GM19324 (cell line): ENCODE results near the gene SNX3.

Experiments
- ATAC-seq: cut with Tn5 transposase; IDR thresholded peaks from one replicate; pipeline ENCODE4 v1.9.1; 2021; ENCODE audit warnings: mild to moderate bottlenecking, moderate library complexity; ENCODE audit not compliant: unreplicated experiment, low FRiP score

The SNX3 gene

DNA sequence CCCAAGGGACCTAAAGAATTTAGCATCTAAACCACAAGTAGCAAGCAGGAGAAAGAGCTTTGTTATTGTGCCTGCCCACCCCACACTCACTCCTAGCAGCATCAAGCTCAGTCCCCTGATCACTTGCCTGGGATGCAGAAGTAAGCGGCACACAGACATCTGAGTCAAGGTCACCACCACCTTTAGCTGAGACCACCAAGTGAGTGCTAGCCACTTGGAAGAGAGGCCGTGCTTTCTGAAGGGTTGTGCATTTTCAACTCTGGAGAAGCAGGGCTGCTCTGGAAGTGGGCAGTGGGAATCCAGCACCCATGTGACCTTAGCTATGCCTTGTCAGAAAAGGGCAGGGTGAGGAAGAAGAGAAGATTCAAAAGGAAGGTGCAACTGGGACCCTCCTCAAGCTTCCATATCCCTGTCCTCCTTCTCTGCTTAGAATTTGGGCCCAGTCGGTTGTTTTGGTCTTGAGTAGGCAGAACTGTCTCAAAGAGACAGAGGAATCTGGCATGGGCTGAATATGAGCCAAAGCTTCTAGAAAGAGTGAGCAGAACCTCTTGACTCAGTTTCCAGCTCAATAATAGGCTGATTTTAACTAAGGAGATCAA is 88.8 kb downstream of the SNX3 start:
- ATAC-seq = no peak

DNA sequence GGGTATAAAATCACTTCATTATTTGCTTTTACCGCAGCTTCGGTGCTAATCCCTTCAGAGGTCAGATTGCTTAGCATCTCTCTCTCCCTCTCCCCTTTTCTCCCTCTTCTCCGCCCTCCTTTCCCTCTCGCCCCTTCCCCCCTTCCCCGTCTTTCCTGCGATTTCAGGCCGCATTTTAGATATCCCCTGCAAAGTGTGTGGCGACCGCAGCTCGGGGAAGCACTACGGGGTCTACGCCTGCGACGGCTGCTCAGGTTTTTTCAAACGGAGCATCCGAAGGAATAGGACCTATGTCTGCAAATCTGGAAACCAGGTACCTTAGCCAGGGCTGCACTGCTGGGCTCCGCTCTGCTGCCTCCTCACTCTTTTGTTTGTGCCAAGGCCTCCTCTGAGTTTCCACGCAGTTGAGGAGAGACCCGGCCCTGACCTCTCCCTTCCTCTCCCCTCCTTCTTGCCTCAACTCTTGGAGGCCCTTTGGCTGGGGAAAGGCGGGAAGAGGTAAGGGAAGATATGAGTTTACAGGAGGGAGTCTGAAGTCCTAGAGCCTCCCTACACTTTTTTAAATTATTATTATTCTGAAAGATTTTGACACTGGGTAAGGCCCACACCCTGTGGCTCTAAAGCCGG is 89.4 kb downstream of the SNX3 start:
- ATAC-seq = no peak

DNA sequence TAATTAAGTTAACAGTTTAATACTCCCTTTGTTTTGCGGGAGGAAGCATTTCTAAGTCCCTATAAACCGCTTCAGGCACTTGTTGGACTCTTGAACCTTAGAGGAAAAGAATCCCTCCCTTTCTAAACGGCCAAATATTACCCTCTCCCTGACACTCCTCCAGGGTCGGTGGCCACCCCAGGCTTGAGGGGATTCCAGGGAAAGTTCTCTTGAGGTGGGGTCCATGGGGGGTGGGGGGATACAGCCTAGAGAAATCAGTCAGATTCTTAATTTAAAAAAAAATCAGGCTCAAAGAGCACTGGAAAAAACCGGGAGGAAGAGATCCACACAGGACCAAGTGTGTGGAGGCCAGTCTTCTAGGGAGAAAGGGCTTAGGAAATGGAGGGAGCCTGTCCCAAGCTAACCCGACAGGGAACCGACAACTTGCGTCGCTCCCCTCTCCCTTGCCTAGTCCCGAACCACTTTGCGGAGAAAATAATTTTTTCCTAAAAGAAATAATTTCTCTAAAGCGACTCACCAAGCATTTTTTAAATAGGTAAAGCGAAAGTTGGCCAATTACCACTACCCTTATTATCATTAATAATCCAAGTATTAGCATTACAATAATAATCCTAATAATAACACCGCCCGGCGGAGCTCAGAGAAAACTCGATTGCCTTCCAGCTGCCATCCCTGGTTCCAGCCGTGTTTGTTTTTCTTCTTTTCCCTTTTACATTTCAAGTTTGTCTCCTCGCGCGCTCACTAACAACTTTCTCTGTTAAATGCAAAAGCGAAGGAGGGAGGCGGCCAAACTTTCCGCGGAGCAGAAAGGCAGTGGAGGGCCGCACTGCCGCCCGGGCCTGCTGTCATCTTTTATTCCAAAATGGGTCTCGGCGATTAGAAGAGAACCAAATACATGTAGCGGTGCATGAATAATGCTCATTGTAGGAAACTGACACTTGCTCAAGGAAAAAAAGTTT is 90.2 kb downstream of the SNX3 start:
- no peak for ATAC-seq

DNA sequence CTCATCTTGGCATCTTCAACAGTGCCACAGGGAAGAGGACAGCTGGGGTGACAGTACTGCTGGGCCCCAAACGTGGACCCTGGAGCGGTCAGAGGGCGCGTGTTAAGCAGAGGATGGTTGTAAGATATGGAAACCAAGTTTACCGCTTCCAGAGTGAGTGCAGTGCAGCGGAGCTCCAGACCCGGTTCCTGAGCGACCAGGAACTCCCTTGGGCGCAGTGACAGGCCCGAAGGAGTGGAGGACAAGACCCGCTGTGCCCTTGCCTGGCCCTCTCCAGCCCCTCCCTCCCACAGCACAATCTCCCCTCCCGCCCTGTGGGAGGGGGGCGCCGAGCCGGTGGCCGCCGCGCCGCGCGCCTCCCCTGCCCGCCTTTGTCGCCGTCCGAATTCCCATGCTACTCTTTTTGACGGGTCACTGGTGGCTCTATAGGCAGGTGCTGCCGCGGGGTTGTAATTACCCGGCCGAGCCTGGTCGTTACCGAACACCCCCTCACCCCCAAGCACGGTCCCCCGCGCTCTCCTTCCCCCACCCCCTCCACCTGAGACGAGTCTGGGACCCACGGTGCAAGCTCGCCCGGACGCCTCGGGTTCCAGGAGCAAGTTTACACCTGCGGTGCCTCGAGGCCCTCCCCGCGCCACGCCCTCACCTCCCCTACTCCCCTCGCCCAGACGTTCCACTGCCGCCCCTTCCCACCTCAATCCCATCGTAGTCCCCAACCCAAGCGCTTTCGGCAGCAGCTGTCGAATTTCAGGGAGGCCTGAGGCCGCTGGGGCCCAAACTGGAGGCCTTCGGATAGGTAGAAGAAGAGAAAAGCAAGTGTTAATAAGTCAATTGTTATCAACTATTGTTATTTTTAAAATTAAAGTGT is 91.1 kb downstream of the SNX3 start:
- ATAC-seq = no peak

DNA sequence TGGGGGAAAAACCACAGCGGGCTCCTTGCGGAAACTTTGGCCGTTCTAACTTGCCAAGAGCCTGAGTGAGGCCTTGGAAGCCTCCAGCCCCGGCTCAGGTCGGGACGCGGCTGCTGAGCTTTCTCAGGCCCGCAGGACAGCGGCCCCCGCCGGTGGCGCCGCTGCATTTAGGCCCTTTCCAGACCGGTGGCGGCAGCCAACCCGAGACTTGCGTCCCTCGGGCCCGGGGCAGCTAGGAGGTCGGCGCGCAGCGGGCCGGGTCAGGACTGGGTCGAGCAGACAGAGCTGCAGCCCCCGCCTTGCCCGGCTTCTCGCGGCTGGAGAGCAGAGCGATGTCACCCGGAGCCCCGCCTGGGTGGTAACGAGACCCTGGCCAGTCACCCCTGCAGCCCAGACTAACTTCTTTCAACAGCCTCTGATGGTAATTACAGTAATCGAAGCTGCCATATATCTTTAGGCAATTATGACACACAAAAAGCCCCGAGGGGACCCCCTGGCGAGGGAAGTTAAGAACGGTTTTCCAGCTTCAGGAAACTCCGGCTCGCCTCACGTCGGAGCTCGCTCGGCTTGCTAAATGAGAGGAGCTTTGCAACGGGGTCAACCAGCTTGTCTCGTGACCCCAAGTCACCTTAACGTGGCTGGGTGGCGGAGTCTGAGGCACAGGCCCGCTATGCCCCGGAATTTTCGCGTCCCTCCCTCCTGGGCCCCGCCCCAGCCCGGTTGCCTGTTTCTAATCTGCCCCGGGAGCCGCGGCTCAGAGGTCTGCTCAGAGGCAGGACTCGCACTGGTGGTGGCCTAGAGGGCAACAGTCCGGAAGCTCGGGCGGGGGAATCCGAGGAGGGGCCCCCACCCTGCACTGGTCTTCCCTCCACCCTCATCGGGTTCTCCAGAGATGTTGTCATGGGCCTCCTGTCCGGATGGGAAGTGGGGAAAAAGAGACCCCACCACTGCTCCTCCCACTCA is 92.1 kb downstream of the SNX3 start:
- no peak for ATAC-seq

DNA sequence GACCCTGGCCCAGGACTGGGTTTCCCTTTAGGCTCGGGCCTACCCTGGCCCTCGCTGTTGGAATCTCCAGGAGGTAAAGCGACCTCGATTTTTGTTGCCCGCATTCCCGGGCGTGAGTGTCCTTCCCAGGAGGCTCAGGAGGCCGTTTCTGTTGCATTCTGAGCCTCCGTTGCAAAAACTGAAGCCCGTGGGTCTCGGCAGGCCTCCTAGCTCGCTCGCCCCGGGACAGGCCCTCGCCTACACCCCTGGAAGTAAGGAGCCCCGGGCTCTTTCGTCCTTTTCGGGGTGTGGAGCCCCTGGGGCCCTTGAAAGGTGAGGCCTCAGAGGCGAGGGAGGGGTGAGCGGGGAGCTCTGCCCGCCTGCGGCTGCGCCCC is 92.8 kb downstream of the SNX3 start:
- ATAC-seq = no peak

DNA sequence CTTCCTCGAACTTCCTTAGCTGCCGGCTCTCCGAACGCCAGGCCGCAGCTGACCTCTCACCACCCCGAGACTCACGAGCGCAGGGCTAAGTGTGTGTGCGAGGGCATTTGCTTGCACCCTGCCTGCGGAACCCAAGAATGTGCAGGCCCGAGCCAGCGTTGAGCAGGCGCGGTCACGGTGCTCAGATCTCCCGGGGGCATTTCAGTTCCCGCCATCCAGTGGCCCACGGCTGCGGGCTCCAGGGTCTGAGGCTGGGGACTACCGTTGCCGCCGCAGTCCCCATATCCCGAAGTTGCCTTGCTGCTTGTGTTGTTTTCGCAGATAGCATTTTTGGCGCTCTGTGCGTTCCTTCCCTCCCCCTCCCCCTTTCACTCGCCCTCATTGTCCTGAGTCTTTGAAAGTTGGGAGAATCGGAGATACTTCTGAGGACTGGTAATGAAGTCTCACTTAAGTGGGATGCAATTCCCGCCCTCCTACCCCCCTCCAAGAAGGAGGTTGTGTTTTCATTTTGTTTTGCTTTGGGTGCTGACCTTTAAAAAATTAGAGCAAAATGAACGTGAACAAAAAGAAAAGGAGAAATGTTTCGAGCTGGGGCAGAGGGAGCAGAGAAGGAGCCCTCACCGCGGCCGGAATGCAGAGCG is 93.3 kb downstream of the SNX3 start:
- no peak for ATAC-seq

DNA sequence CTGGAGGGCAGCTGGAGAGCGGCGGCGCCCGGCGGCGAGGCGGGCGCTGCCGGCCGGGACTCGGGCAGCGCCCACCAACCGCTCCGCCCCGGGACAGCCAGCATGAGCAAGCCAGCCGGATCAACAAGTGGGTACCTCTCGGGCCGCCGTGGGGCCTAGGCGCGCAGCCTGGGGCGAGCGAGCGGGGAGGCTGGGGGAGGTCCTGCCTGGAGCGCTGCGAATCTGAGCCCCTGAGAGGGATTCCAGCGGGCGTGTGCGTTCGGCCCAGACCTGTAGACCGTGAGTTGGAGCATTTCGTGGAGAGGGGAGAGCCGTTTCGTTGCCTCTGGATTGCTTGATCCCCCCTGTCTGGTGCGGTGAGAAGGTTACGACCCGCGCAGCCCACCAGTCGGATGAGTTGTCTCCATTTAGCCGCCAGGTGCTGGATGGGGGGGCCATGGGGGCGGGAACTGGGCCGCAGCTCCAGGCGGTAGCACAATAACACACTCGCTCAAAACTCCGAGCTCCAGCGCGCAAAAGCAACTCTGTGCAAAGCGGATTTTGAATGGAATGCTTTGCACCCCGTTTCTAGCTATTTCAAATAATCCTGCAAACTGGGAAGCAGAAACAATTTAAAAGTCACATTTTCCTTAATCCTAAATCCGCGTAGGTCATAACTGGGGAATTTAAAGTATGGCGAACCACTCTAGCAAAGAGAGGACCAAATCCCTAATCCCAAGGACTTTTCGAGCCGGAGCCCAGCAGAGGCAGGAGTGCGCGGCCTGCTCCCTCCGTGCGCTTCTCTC is 94.0 kb downstream of the SNX3 start:
- no peak for ATAC-seq

DNA sequence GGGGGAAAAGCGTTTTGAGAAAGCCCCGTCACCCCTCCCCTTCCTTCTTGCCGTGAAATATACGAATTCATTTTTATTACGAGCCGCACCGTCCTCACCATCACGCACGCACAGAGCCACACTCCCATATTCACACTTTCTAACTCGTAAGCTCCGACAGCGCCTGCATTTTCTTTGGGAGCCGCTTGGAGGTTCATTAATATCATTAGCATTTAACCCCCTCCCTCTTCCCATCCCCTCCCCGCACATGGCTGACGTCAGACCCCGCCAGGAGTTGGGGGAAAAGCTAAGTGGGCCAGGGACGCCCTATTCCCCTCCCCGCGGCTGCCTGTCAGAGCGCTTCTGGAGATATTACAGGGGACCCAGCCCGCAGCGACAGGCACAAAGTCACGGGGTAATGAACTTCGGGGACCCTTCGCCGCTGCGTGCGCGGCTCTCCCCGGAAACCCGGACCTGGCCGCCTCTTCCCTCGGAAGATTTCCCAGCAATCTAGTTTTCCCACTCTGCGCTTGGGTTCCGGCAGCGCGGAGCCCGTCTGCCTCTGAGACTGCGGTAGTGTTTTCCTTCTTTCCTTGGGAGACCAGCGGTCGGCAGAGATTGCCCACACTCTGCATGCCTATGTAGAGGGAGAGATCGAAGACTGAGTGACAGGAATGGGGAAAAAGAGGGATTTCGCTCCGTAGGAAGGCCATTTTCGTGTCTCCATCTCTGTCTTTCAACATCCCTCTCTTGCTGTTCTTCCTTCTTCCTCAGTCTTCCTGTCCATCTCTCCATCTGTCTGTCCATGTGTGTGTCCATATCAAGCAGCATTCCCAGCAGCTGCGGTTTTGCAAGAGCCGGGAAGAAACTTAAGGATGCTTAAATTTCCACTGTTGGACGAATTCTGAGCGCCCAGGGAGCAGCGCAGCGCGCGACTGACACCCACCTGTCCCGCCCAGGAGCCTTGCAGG is 94.9 kb downstream of the SNX3 start, which contains the start of gene NR2E1:
NR2E1 (plus strand) TSS at position 309 of the 950 bp plus-strand sequence. CDS start 744 bp downstream, outside the sequence.
- no peak for ATAC-seq

DNA sequence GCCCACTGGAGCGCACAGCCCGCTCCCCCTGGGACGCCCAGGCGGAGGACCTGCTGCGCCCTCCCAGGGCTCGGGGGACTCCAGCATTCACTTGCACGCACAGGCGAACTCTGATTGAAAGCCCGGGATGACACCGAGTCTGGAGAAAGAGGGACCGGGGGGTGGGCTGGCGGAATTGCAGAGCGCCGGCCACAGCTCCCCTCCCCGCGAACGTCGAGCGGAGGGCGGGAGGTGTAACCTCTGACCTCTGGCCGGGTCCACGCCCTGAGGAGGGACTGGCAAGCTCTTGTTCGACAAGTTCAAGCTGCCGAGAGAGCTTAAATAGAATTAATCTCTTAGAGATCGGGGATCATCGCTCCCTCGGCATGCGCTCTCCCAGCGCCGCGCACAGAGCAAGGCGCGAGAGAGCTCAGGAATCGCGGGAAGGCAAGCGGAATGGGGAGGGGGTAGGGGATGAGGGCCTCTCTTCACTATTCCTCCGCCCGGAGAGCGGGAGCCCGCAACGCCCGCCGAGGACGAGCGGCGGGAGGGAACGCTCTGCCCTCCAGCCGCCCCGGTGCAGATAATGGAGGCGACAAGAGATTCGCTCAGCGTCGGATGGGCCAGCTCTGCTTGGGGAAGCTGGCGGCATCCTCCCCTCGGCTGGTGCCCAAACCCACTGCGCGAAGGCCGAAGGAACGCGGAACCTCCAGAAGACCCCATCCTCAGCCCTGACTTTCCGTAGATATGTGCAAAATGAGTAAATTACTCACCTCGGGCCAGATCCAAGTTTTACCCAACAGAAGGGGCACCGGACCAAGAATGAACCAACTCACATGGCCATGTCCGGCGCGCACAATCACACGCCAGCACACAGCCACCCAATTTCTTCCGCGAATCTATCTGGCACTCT is 95.8 kb downstream of the SNX3 start:
- ATAC-seq = no peak

DNA sequence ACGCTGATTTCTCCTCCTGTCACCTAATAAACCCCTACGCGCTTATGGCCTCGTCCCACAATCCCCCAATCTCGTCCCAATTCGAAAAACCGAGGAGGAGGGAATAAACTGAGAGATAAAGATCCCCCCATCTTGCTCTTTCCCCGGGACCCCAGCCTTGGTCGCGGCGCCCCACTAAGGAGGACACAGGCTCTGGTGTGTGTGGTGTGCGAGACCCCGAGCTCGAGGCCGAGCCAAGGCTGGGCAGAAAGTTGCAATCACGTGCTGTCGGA is 96.4 kb downstream of the SNX3 start:
- no peak for ATAC-seq

DNA sequence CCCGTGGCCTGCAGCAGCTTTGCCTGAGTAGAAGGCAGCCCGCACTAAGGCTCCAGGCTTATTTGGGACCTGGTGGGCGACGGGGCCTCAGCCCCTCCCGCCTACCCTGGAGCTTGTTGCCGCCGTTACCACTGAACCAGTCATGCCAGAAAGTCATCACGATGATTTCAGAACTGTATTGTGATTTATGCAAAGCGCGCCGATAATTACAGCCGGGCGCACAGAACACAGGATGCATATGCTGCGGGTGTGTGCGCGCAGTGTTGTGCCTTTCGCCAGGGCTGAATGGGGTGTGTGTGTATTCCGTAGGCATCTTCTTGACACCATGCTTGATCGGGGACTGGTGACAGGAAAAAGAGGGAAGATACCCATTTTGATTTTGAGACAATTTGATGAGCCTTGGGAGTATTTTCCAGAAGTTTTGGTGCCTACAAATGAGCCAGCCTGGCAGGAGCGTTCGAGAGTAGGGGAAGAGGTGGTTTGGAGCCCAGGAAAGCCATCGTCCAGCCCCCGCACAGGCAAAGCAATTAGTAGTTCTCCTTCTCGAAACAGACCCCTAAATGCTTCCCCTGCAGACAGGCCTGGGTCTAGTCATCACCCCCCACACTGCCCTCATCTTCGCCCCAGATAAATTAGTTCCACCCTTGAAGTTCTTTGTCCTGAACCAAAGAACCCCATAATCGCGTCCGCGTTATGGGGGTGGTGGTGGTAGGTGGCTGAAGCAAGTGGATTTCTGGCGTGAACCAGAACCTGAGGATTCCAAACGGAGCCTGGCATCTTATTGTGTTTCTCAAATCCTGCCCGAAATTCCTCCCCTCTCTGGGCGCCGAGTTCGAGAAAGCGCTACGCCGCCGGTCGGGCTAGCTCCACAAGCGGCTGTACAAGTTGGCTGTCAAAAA is 96.9 kb downstream of the SNX3 start:
- ATAC-seq = no peak

DNA sequence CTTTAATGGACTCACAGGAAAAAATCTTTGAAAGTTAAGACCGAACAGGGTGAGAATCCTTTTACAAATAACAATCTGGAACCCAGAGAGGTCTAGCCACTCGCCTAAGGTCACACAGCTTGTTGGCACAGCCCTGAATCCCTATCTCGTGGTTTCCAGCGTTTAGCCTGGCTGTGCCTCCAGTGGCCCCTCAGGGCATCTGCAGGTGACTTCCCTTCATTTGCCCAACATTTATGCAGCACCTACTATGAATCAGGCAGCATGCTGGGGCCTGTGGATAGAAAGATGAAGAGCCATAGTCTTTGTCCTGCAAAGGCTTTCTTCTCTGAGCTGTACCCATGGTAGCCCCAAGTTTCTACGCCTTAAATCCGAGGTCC is 97.6 kb downstream of the SNX3 start:
- no peak for ATAC-seq

DNA sequence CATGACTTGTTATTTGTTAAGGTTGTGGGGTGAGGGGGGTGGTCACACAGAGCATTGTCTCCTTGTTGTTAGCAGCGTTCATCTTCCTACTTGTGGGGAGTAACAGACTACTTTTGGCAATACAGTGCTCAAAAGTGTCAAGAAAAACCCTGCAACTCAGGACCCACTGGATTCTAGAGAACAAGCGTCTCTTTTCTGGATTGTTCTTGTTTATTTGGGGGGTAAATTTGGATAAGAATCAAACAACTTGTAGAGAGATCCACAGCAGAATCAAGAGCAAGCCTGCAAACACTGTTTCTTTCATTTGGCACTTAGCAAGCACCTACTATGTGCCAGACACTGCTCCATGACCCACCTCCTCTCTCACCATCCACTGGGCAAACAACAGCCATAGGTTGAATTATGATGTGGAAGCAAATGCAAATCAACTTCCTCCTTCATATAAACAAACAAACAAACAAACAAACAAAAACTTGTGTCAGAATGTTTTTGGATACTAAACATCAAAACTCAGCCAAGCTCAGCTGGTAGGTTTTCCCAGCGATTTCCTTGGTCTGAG is 99.0 kb downstream of the SNX3 start:
- no peak for ATAC-seq
